ENCODE measurements around the gene CIART. TPM values are rescaled to one million over a fixed set of nuclear protein-coding genes. Genes with fewer than 3 reads are reported as not detected.

Gene CIART
- total RNA-seq, 1 donor from 2014 or later: 0.64 TPM

DNA sequence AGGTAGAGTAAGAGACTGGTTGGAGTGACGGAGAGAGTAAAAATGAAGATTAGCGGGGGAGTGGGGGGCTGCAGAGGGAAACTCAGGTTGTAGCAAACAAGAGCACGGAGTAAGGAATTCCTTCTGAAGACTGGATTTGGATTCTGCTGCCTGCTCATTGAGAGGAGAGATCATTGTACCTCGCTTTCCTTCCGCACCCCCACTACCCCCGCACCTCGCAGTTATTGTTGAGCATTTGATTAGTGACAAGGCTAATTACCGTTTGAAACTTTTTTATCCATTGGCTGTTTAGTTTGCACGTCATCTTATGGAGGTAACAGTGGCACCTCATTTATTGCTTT, 39.4 kb downstream of the CIART start:
- H3K27me3 ChIP-seq: no peaks in the 10 kb centered on the region
- no peak for TF ChIP-seq CTCF (IDR thresholded peaks at IDR 0.05)
- H3K4me1 ChIP-seq: no peaks in the 10 kb centered on the region
- no peak for DNase-seq (ENCODE audit: low spot score in 2 of 2)
- intact Hi-C loops (cut with DNase I): loop anchor here (1.0 to 5.0 kb wide), 2 partner anchors 28 to 39 kb away; partner anchors contain the start of genes CIART and MRPS21
- H3K27ac ChIP-seq: peak overlapping the region; percentile 81 to 82
- H3K36me3 ChIP-seq: peaks cover 21 to 24% of the 10 kb centered on the region in 2 donors
- H3K9me3 ChIP-seq: no peaks in the 10 kb centered on the region
- peak overlapping the region; percentile 75 to 81 for H3K4me3 ChIP-seq

- Histone ChIP-seq H3K27me3 (no peaks in the 10 kb centered on the region), H3K36me3 (peaks cover 26 to 29% of the 10 kb centered on the region in 2 donors), H3K4me1 (no peaks in the 10 kb centered on the region), H3K27ac (peak overlapping the region in 1 of 2 donors; percentile 82), H3K4me3 (peak overlapping the region; percentile 75 to 81), H3K9me3 (no peaks in the 10 kb centered on the region)
- TF ChIP-seq CTCF (IDR thresholded peaks at IDR 0.05): no peak
- no peak for DNase-seq (ENCODE audit: low spot score in 2 of 2)
- intact Hi-C loops (cut with DNase I): loop anchor here (5.0 kb wide), 1 partner anchor 40 kb away; the partner anchor contains the start of gene CIART
Observed at GRCh38 chr1:150322310-150322709, 40.0 kb downstream of the CIART start.

DNA sequence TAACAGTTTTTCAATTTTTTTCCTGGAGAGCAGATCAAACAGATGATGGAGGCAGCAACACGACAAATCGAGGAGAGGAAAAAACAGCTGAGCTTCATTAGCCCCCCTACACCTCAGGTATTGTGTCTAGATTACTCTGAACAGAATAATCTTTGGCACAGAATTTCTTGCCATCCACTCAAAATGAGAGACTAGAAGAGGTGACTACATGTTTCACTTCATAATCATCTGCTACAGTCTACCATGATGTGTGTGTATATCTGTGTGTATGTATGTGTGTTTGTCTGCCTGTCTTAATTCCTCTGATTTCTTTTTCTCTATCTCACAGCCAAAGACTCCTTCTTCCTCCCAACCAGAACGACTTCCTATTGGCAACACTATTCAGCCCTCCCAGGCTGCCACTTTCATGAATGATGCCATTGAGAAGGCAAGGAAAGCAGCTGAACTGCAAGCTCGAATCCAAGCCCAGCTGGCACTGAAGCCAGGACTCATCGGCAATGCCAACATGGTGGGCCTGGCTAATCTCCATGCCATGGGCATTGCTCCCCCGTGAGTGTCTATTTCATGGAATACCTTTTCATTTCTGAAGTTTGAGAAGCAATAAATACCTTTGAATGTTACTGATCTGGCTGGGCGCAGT, 50.4 kb downstream of the CIART start:
- no peaks in the 10 kb centered on the region for H3K27me3 ChIP-seq
- no peak for DNase-seq (ENCODE audit: low spot score in 2 of 2)
- intact Hi-C loops (cut with DNase I): no loop called here
- H3K27ac ChIP-seq: no peak overlapping the region
- peaks cover 95 to 98% of the 10 kb centered on the region in 2 donors for H3K36me3 ChIP-seq
- no peak for TF ChIP-seq CTCF (IDR thresholded peaks at IDR 0.05)
- H3K4me1 ChIP-seq: no peaks in the 10 kb centered on the region
- no peak overlapping the region for H3K4me3 ChIP-seq
- H3K9me3 ChIP-seq: no peaks in the 10 kb centered on the region

Other genes starting within 250 kb of the CIART start
- 11.3 TPM for gene VPS45, start 214.8 kb upstream of the CIART start, total RNA-seq
- gene PLEKHO1, start 132.6 kb upstream of the CIART start, total RNA-seq: 88.9 TPM
- 8.9 TPM for gene ANP32E, start 46.4 kb upstream of the CIART start, total RNA-seq
- gene CA14, start 24.8 kb upstream of the CIART start, total RNA-seq: not detected
- gene APH1A, start 13.5 kb upstream of the CIART start, total RNA-seq: 73.1 TPM
- gene C1orf54, start 9.8 kb upstream of the CIART start, total RNA-seq: 3.7 TPM
- gene MRPS21, start 11.3 kb downstream of the CIART start, total RNA-seq: 17.1 TPM
- 19.5 TPM for gene PRPF3, start 39.0 kb downstream of the CIART start, total RNA-seq
- 13.7 TPM for gene RPRD2, start 81.6 kb downstream of the CIART start, total RNA-seq
- 10.9 TPM for gene TARS2, start 204.9 kb downstream of the CIART start, total RNA-seq
- gene ECM1, start 225.6 kb downstream of the CIART start, total RNA-seq: 55.8 TPM
- gene FALEC, start 233.2 kb downstream of the CIART start, total RNA-seq: not detected

Data from ascending aorta (tissue), 2 donors.